Measurements from ENCODE around the gene TINAG. TPM values are rescaled to one million over a fixed set of nuclear protein-coding genes. Genes with fewer than 3 reads are reported as not detected.

Gene TINAG, protein sequence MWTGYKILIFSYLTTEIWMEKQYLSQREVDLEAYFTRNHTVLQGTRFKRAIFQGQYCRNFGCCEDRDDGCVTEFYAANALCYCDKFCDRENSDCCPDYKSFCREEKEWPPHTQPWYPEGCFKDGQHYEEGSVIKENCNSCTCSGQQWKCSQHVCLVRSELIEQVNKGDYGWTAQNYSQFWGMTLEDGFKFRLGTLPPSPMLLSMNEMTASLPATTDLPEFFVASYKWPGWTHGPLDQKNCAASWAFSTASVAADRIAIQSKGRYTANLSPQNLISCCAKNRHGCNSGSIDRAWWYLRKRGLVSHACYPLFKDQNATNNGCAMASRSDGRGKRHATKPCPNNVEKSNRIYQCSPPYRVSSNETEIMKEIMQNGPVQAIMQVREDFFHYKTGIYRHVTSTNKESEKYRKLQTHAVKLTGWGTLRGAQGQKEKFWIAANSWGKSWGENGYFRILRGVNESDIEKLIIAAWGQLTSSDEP
- not detected for polyA plus RNA-seq (2013, experiment 1 of 2)
- polyA plus RNA-seq (2013, experiment 2 of 2): not detected

DNA sequence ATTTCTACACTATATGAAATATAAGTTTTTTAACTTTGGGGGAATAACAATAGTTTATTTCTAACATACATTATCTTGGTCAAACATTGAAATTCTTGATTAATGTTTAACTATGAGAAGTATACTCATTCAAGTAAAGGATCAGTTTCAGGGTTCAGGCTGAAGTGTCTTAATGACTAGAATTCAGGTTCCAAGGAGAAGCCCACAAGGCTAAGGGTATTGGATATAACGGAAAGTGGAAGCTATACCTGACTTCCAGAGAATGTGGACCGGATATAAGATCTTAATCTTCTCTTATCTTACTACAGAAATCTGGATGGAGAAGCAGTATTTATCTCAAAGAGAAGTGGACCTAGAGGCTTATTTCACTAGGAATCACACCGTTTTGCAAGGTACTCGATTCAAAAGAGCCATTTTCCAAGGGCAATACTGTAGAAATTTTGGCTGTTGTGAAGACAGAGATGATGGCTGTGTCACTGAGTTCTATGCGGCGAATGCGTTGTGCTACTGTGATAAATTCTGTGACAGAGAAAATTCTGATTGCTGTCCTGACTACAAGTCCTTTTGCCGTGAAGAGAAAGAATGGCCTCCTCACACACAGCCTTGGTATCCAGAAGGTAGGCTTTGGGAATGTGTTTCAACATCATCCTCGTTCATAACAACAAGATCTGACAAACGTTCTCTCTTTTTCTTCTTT is at the start of gene TINAG:
TSS of gene TINAG (plus strand) at position 153 of the 697 bp plus-strand sequence. CDS start at position 263, 110 bp downstream.
- no peaks in the 10 kb centered on the region for H3K4me1 ChIP-seq (ENCODE audit: control insufficient read depth, insufficient read depth, low read length, poor library complexity, severe bottlenecking)
- no peaks in the 10 kb centered on the region for H3K36me3 ChIP-seq (ENCODE audit: control insufficient read depth, insufficient read depth, low read length)
- no peak within 1 kb of the TSS for H3K27ac ChIP-seq (ENCODE audit: low read depth, low read length, severe bottlenecking)
- no peak within 1 kb of the TSS for H3K4me3 ChIP-seq (ENCODE audit: extremely low read depth, insufficient read depth, low read length, poor library complexity, severe bottlenecking)
- WGBS, 2 experiments (ENCODE audit: insufficient coverage in 2 of 2): 92 to 94% methylated on average over 5 of the region's 10 CpGs
- no peaks in the 10 kb centered on the region for H3K9me3 ChIP-seq (ENCODE audit: control insufficient read depth, low read length)

DNA sequence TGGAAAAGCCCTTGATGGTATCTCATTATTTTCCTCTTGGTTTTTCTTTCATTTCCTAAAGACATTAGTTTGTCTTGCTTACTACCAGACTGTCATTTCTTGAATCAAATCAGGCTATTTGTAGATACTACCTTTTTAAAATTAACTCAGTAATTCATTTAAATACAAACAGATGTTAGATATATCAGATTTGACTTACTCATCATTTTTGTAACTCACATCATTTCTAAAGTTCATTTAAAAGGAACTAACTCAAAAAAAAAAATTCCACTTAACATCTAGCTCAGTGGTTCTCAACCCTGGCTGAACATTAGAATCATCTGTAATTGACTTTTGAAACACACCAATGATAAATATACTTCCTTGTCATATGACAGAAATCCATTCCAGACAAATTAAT is 48.2 kb upstream of the TINAG start:
- Histone ChIP-seq H3K27ac (ENCODE audit: low read depth, low read length, severe bottlenecking) (no peak overlapping the region), H3K4me3 (ENCODE audit: extremely low read depth, insufficient read depth, low read length, poor library complexity, severe bottlenecking) (no peak overlapping the region), H3K4me1 (ENCODE audit: control insufficient read depth, insufficient read depth, low read length, poor library complexity, severe bottlenecking) (no peaks in the 10 kb centered on the region), H3K36me3 (ENCODE audit: control insufficient read depth, insufficient read depth, low read length) (no peaks in the 10 kb centered on the region), H3K9me3 (ENCODE audit: control insufficient read depth, low read length) (no peaks in the 10 kb centered on the region)

DNA sequence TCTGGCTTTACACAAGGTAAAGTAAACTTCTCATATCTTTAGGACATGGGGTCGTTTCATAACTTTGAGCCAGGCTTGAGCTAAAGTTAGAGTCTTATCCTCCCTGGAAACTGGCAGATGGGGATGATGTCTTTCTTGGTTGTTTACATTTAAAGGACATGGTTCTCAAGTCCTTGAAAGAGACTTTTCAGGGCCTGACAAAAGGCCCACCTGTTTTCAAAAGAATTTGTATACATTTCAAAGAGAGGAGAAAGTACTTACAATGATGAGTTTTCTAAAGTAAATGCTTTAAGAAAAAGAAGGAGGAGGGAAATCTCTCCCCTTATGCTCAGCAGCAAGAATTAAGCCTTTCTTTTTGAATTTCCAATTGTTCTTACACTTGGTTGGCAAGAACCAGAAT is 45.7 kb upstream of the TINAG start:
- Histone ChIP-seq H3K4me1 (ENCODE audit: control insufficient read depth, insufficient read depth, low read length, poor library complexity, severe bottlenecking) (no peaks in the 10 kb centered on the region), H3K36me3 (ENCODE audit: control insufficient read depth, insufficient read depth, low read length) (no peaks in the 10 kb centered on the region), H3K4me3 (ENCODE audit: extremely low read depth, insufficient read depth, low read length, poor library complexity, severe bottlenecking) (no peak overlapping the region), H3K9me3 (ENCODE audit: control insufficient read depth, low read length) (no peaks in the 10 kb centered on the region), H3K27ac (ENCODE audit: low read depth, low read length, severe bottlenecking) (no peak overlapping the region)
- WGBS, 2 experiments (ENCODE audit: insufficient coverage in 2 of 2): no CpG with 5 or more reads among the region's 1 CpG

DNA sequence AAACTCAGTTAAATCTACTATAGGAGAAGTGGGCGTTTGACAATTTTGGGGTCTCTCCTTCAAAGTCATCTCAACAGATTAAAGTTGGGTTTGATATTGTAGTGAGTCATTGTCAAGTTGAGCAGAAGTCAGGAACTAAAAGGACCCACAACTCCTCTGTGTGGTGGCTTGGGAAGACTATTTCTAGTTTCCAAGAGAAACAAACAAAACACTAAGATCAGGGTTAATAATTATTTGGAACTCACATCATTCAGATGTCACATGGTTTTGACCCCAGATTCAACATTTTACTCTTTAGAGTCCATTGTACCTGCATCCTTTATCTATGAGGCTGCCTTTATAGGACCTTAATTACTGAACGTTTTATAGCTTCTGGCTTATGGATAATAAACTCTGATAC is 45.3 kb upstream of the TINAG start:
- Histone ChIP-seq H3K27ac (ENCODE audit: low read depth, low read length, severe bottlenecking) (no peak overlapping the region), H3K4me1 (ENCODE audit: control insufficient read depth, insufficient read depth, low read length, poor library complexity, severe bottlenecking) (no peaks in the 10 kb centered on the region), H3K36me3 (ENCODE audit: control insufficient read depth, insufficient read depth, low read length) (no peaks in the 10 kb centered on the region), H3K4me3 (ENCODE audit: extremely low read depth, insufficient read depth, low read length, poor library complexity, severe bottlenecking) (no peak overlapping the region), H3K9me3 (ENCODE audit: control insufficient read depth, low read length) (no peaks in the 10 kb centered on the region)
- WGBS, 2 experiments (ENCODE audit: insufficient coverage in 2 of 2): 60% methylated on average over 1 of the region's 2 CpGs; no CpG with 5 or more reads in 1 of the 2 experiments

DNA sequence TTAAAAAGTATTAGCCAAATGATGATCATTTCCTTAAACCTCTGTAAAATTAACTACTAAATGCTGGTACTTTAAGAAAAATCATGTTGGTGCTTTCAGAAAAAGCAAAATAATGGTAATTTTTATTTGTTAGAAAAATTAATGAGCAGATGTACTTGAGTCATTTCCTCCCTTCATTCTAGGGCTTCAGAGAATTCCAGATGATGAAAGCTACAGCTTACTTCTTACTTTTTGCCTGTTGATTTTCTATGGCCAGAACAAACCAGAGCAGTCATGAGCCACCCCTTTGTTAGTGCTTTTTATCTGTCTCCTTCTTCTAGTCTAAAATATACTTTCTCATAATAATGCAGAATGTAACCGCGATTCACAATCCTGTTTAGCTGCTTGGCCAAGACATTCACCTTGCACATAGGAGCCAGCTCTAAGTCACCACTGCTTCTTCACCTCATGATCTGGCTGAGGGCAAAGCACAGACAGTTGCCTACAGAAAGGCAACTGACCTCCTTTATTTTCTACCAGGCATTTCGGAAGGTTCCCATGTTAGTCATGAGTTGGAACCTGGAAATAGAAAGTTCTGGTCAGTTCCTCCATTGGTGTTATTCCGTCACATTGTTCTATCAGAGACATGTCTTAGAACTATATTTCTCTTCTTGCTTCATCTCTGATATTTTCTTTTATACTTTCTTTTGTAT is 43.5 kb upstream of the TINAG start:
- Histone ChIP-seq H3K4me3 (ENCODE audit: extremely low read depth, insufficient read depth, low read length, poor library complexity, severe bottlenecking) (no peak overlapping the region), H3K9me3 (ENCODE audit: control insufficient read depth, low read length) (no peaks in the 10 kb centered on the region), H3K4me1 (ENCODE audit: control insufficient read depth, insufficient read depth, low read length, poor library complexity, severe bottlenecking) (no peaks in the 10 kb centered on the region), H3K27ac (ENCODE audit: low read depth, low read length, severe bottlenecking) (no peak overlapping the region), H3K36me3 (ENCODE audit: control insufficient read depth, insufficient read depth, low read length) (no peaks in the 10 kb centered on the region)
- WGBS, 2 experiments (ENCODE audit: insufficient coverage in 2 of 2): 86 to 97% methylated on average over 1 to 3 of the region's 4 CpGs

DNA sequence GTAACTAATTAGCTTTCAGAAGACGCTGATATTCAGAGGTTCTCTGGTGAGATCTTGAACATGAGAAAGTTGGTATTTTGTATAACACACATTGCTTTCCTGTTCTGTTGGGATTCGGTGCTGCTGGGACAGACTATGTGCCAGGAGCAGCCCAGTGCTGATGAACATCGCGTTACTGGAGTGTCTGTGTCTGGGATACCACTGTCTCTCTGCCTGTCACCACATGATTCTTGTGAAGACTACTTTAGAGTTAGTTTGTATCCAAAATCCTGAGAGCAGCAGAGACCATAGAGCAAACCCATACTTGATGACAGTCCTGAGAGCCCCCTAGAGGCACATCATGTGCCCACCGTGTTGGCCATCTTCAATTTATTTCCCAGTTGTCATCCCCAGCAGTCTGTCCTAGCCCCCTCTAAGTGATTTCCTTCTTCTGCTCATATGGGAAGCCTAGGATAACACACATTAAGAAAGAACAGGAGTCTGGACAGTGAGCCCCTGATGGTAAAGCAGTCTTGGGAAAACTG is 41.8 kb upstream of the TINAG start:
- no peak overlapping the region for H3K27ac ChIP-seq (ENCODE audit: low read depth, low read length, severe bottlenecking)
- WGBS, 2 experiments (ENCODE audit: insufficient coverage in 2 of 2): 22 to 80% methylated on average over 1 to 3 of the region's 5 CpGs
- no peak overlapping the region for H3K4me3 ChIP-seq (ENCODE audit: extremely low read depth, insufficient read depth, low read length, poor library complexity, severe bottlenecking)
- no peaks in the 10 kb centered on the region for H3K36me3 ChIP-seq (ENCODE audit: control insufficient read depth, insufficient read depth, low read length)
- no peaks in the 10 kb centered on the region for H3K9me3 ChIP-seq (ENCODE audit: control insufficient read depth, low read length)
- no peaks in the 10 kb centered on the region for H3K4me1 ChIP-seq (ENCODE audit: control insufficient read depth, insufficient read depth, low read length, poor library complexity, severe bottlenecking)

DNA sequence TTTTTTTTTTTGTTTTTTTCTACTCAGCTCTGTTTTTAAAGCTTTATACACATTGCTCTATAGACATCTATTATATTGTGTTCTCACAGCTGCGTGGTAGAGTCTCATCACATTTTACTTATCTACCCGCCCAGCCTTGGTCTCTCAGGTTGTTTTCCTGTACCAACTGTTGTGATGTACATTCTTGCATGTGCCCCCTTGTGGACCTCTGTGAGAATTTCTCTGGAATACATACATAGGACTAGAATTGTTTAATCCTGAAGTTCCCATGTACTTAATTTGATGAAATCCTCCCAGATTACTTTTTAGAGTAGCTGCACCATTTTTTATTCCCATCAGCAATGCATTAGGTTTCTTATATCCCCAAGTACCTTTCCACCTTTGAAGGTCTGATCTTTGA is 40.4 kb upstream of the TINAG start:
- Histone ChIP-seq H3K27ac (ENCODE audit: low read depth, low read length, severe bottlenecking) (no peak overlapping the region), H3K9me3 (ENCODE audit: control insufficient read depth, low read length) (no peaks in the 10 kb centered on the region), H3K4me1 (ENCODE audit: control insufficient read depth, insufficient read depth, low read length, poor library complexity, severe bottlenecking) (no peaks in the 10 kb centered on the region), H3K36me3 (ENCODE audit: control insufficient read depth, insufficient read depth, low read length) (no peaks in the 10 kb centered on the region), H3K4me3 (ENCODE audit: extremely low read depth, insufficient read depth, low read length, poor library complexity, severe bottlenecking) (no peak overlapping the region)
- WGBS, 2 experiments (ENCODE audit: insufficient coverage in 2 of 2): 80% methylated on average over 1 of the region's 2 CpGs; no CpG with 5 or more reads in 1 of the 2 experiments

DNA sequence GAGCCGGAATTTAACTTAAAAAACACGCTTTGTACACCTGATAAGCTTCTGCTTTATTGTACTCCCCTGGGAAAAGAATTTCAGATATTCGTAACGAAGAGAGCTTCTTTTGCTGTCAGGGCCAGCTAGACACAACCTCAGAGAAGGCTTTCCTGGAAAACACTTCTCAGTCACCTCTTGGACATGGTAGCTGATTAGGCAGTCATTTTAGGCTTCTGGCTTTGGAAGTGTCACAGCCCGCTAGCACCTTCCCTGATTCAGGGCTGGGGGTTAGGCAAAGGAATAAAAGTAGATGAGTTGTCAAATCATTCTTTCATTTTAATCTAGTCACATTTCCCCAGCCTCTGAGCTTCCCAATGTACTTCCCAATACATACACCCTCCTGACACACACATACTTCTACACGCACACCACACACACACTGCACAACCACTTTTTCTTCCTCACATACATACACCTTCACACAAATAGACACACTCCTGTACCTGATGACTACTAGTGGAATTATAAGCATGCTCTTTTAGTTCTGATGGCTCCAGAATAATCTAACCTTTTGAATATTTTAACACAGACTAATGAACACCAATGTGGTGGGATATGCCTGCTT is 34.9 kb upstream of the TINAG start:
- no peaks in the 10 kb centered on the region for H3K9me3 ChIP-seq (ENCODE audit: control insufficient read depth, low read length)
- no peak overlapping the region for H3K27ac ChIP-seq (ENCODE audit: low read depth, low read length, severe bottlenecking)
- H3K4me3 ChIP-seq (ENCODE audit: extremely low read depth, insufficient read depth, low read length, poor library complexity, severe bottlenecking): no peak overlapping the region
- WGBS, 2 experiments (ENCODE audit: insufficient coverage in 2 of 2): 84 to 96% methylated on average over 5 of the region's 6 CpGs
- no peaks in the 10 kb centered on the region for H3K4me1 ChIP-seq (ENCODE audit: control insufficient read depth, insufficient read depth, low read length, poor library complexity, severe bottlenecking)
- H3K36me3 ChIP-seq (ENCODE audit: control insufficient read depth, insufficient read depth, low read length): no peaks in the 10 kb centered on the region

DNA sequence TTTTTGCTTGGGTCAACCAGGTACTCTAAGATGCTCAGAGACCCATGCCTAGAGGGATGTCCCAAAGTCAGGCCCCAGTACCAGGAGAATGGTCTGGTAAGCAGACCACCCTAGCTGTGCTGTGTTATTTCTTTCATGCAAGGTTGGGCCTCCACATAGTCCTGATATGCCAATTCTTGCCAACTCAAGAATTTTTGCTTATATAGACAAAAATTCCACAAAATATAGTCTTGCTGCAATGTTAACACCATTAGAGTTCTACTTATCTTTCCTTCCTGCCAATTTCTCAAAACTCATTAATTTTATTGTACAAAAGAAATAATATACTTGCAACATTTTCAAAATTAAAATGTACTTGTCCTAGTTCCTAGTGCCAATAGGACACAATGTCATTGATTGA is 33.9 kb upstream of the TINAG start:
- no peaks in the 10 kb centered on the region for H3K9me3 ChIP-seq (ENCODE audit: control insufficient read depth, low read length)
- no peak overlapping the region for H3K4me3 ChIP-seq (ENCODE audit: extremely low read depth, insufficient read depth, low read length, poor library complexity, severe bottlenecking)
- no peaks in the 10 kb centered on the region for H3K4me1 ChIP-seq (ENCODE audit: control insufficient read depth, insufficient read depth, low read length, poor library complexity, severe bottlenecking)
- no peak overlapping the region for H3K27ac ChIP-seq (ENCODE audit: low read depth, low read length, severe bottlenecking)
- H3K36me3 ChIP-seq (ENCODE audit: control insufficient read depth, insufficient read depth, low read length): no peaks in the 10 kb centered on the region

DNA sequence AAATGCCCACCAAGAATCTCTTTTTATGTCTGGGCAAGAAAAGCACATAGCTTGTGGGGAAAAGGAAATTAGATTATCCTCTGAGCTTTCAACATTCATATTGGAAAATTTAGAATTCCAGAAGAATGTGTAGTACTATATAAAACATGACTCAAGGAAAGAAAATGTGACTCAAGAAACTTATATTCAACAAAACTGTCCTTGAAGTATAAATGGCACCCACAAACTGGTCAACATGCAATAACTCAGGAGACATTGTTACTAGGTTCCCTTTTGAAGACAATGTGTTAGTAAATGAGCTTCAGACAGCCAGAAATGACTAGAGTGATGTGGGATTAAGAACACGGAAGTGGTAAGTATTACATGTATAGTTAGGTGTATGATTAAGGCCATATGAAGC is 26.1 kb upstream of the TINAG start:
- 89% methylated on average over 1 of the region's 1 CpG for WGBS, 2 experiments (ENCODE audit: insufficient coverage in 2 of 2)
- Histone ChIP-seq H3K36me3 (ENCODE audit: control insufficient read depth, insufficient read depth, low read length) (no peaks in the 10 kb centered on the region), H3K9me3 (ENCODE audit: control insufficient read depth, low read length) (no peaks in the 10 kb centered on the region), H3K27ac (ENCODE audit: low read depth, low read length, severe bottlenecking) (no peak overlapping the region), H3K4me3 (ENCODE audit: extremely low read depth, insufficient read depth, low read length, poor library complexity, severe bottlenecking) (no peak overlapping the region), H3K4me1 (ENCODE audit: control insufficient read depth, insufficient read depth, low read length, poor library complexity, severe bottlenecking) (no peaks in the 10 kb centered on the region)
